Breast epithelium (tissue), 3 donors: Measurements from ENCODE around the gene RHBDD3.
"Not testable (repeated sequence)": the region's sequence is repeated elsewhere in the genome, so short reads cannot be mapped to it uniquely, and the experiment has no call there.

Experiments
- POLR2A ChIP-seq: fragments of 450-650 bp; IDR thresholded peaks from one replicate; pipeline ENCODE4 v1.6.1; 2016; ENCODE audit warnings: antibody characterized with exemption, mild to moderate bottlenecking, moderate library complexity
- POLR2AphosphoS5 ChIP-seq, 3 donors: sonication (generic); formaldehyde crosslinking; IDR thresholded peaks; one replicate each; pipeline ENCODE4 v1.6.1; 2017; ENCODE audit warnings: antibody characterized with exemption in 3 of 3
- TF ChIP-seq, protein P1 (sequence below), 3 donors: fragments of 450-650 bp; IDR thresholded peaks; one replicate each; pipeline ENCODE4 v1.5.1; 2016 to 2017; ENCODE audit warnings: antibody characterized with exemption in 3 of 3, mild to moderate bottlenecking in 3 of 3, moderate library complexity in 3 of 3

DNA sequence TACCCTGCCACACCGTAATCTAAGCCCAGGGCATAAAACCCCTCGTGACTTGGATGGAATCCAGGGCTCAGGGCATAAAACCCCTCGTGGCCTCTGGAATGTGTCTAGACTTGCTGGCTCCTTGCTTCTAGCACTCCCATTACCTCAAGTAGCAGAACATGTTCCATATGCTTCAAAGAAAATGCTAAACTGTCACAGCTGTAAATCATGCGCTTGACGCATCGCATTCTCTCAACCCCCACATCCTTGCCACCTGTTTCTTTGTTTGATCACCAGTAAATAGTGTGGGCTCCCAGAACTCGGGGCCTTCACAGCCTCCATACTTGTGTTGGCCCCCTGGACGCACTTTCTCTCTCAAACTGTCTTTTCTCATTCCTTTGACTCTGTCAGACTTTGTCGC is 27.3 kb downstream of the RHBDD3 start:
- not testable (repeated sequence) for TF ChIP-seq POLR2AphosphoS5 (IDR thresholded peaks at IDR 0.05); POLR2A
- TF ChIP-seq, protein P1, sequence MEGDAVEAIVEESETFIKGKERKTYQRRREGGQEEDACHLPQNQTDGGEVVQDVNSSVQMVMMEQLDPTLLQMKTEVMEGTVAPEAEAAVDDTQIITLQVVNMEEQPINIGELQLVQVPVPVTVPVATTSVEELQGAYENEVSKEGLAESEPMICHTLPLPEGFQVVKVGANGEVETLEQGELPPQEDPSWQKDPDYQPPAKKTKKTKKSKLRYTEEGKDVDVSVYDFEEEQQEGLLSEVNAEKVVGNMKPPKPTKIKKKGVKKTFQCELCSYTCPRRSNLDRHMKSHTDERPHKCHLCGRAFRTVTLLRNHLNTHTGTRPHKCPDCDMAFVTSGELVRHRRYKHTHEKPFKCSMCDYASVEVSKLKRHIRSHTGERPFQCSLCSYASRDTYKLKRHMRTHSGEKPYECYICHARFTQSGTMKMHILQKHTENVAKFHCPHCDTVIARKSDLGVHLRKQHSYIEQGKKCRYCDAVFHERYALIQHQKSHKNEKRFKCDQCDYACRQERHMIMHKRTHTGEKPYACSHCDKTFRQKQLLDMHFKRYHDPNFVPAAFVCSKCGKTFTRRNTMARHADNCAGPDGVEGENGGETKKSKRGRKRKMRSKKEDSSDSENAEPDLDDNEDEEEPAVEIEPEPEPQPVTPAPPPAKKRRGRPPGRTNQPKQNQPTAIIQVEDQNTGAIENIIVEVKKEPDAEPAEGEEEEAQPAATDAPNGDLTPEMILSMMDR (IDR thresholded peaks at IDR 0.05), result not testable (repeated sequence)
